Esophagus muscularis mucosa (tissue), 4 donors: Measurements from ENCODE around the gene SLC29A1. TPM values are rescaled to one million over a fixed set of nuclear protein-coding genes. Genes with fewer than 3 reads are reported as not detected.

Experiments
- DNase-seq: peaks from one replicate; pipeline ENCODE4 v3.0.0-alpha.2; 2017; ENCODE audit errors: extremely low spot score
- H3K27ac ChIP-seq, 4 donors: fragments of 200-600 bp; sonication (generic); replicated peaks in 1 of 4; 1 replicate in 3 of 4; 2 replicates in 1 of 4; pipeline ENCODE4 v1.5.1; 2016 to 2019; ENCODE audit warnings: mild to moderate bottlenecking in 1 of 4
- H3K27me3 ChIP-seq, 4 donors: fragments of 200-600 bp; sonication (generic); one replicate each; pipeline versions ENCODE4 v1.5.1 to v1.6.0; 2016 to 2019
- H3K36me3 ChIP-seq, 4 donors: fragments of 200-600 bp; sonication (generic); one replicate each; pipeline ENCODE4 v1.5.1; 2016 to 2019
- H3K4me1 ChIP-seq, 4 donors: fragments of 200-600 bp; sonication (generic); one replicate each; pipeline ENCODE4 v1.5.1; 2016 to 2019
- H3K4me3 ChIP-seq, 4 donors: fragments of 200-600 bp; sonication (generic); 1 replicate in 2 of 4; 2 replicates in 2 of 4; pipeline ENCODE4 v1.5.1; 2016 to 2019; ENCODE audit warnings: mild to moderate bottlenecking in 4 of 4, moderate library complexity in 1 of 4
- H3K9me3 ChIP-seq, 4 donors: fragments of 200-600 bp; sonication (generic); 1 replicate in 3 of 4; 2 replicates in 1 of 4; pipeline ENCODE4 v1.5.1; 2016 to 2019
- CTCF ChIP-seq, 3 experiments: fragments of 200-600 bp in 2 of 3; fragments of 450-650 bp in 1 of 3; sonication (generic) in 2 of 3; IDR thresholded peaks; one replicate each; pipeline ENCODE4 v1.5.1; 2017 to 2019; ENCODE audit warnings: antibody characterized with exemption in 3 of 3, mild to moderate bottlenecking in 2 of 3, moderate library complexity in 1 of 3
- EP300 ChIP-seq: sonication (generic); formaldehyde crosslinking; IDR thresholded peaks from one replicate; pipeline ENCODE4 v1.6.1; 2017; ENCODE audit warnings: antibody characterized with exemption
- POLR2A ChIP-seq: fragments of 450-650 bp; IDR thresholded peaks from one replicate; pipeline ENCODE4 v1.6.1; 2017; ENCODE audit warnings: antibody characterized with exemption, moderate library complexity, mild to moderate bottlenecking, low read depth
- POLR2AphosphoS5 ChIP-seq, 2 donors: sonication (generic); formaldehyde crosslinking; IDR thresholded peaks; one replicate each; pipeline ENCODE4 v1.6.1; 2017; ENCODE audit warnings: antibody characterized with exemption in 2 of 2
- WGBS: methylation state at CpG from one replicate; pipeline ENCODE4 v1.1.5; 2018; 5-methylcytosine and 5-hydroxymethylcytosine counted together
- intact Hi-C: fragments of 100-400 bp; cut with DNase I; formaldehyde crosslinking; loops from one replicate; pipeline ENCODE4 v1.15.1; 2023
- total RNA-seq, 4 donors: library from RNA; depleted of rRNA; stranded (reverse); fragments of >200 nt; gene quantifications; one replicate each; pipeline versions ENCODE4 v1.1.0 to v1.2.1, GENCODE V29; 2016

The SLC29A1 gene
- total RNA-seq, 4 donors from 2014 or later = 68.9 to 159 (median 138) TPM

GRCh38 chr6:44255105-44255808, 31.9 kb downstream of the SLC29A1 start:
- WGBS = 70% methylated on average over 8 of the region's 16 CpGs

DNA sequence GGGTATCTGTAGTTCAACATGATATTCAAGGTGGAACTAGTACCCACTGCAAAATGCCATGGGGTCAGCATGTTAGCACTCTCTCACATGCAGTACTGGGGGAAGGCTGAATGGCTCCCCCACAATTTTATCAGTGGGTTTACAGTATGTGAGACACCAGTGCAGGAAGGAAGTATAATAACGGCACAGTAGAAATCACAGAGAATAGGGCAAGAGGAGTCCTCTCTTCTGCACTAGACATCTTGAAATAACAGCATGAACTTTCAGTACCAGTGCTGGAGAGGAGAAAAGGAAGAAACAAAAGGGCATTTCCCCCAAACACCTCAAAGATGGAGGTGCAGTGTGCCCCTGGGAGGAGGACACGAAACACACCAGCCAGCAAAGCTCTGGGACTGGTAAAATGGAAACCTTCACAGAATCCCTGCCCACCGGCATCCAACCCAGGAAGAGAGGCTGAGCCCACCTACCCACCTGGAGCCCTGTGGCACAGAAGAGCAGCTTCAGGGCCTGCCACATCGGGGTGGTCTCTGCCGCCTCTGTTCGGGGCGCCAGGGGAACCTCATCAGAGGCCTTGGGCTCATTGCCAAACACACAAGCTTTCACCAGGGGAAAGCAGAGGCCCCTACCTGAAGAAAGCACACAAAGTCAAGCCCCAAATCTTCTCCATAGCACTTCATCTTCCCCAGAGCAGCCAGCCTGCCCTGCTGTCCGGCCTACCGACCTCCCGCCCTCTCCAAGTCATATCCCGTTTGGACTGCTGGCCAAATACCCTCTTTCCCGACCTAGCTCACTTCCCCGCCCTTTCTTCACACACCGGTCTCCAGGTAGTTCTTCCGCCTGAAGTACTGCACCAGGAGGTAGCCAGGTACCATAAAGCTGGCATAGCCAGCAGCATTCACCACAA, 32.7 kb downstream of the SLC29A1 start:
- Histone ChIP-seq H3K4me3 (peak overlapping the region; percentile 95 to 99 (median 98)), H3K27me3 (no peaks in the 10 kb centered on the region), H3K27ac (peak overlapping the region; percentile 92 to 97 (median 94)), H3K9me3 (no peaks in the 10 kb centered on the region), H3K36me3 (peaks cover 39 to 70% (median 60%) of the 10 kb centered on the region in 4 donors), H3K4me1 (peaks cover 21 to 57% (median 50%) of the 10 kb centered on the region in 4 donors)
- WGBS = 14% methylated on average over 11 of the region's 15 CpGs
- no peak for DNase-seq
- intact Hi-C loops = loop anchor here (2.0 kb wide), 1 partner anchor 83 kb away; no protein-coding TSS in a partner anchor
- TF ChIP-seq POLR2AphosphoS5 (IDR thresholded peaks at IDR 0.05) (no peak), POLR2A (no peak), EP300 (no peak), CTCF (IDR thresholded peaks at IDR 0.05) (no peak)

More at GRCh38 chr6:44255105-44255808, 31.9 kb downstream of the SLC29A1 start:
- Histone ChIP-seq H3K9me3 (no peaks in the 10 kb centered on the region), H3K36me3 (peaks cover 48 to 77% (median 68%) of the 10 kb centered on the region in 4 donors), H3K4me3 (no peak overlapping the region), H3K27me3 (no peaks in the 10 kb centered on the region), H3K4me1 (peaks cover 26 to 61% (median 58%) of the 10 kb centered on the region in 4 donors), H3K27ac (peak overlapping the region in 2 of 4 donors; percentile 33 to 97)
- intact Hi-C loops = no loop called here
- TF ChIP-seq POLR2AphosphoS5 (IDR thresholded peaks at IDR 0.05) = no peak
- TF ChIP-seq EP300 = no peak
- no peak for TF ChIP-seq POLR2A
- TF ChIP-seq CTCF (IDR thresholded peaks at IDR 0.05) = no peak
- no peak for DNase-seq

DNA sequence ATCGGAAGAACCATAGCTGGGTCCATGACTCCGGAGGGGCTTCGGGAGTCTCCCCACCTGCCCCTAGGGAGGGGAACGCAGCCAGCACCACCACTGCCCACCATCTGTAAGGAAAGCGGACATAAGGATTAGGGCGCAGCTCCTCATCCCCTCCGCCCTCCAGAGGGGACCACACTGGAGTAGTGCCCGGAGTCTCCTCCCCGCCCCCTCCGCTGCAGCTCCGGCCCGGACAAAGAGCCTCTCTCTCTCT, 33.3 kb downstream of the SLC29A1 start:
- 0% methylated on average over 6 of the region's 12 CpGs for WGBS
- no peak for DNase-seq
- peak overlapping the region; percentile 92 to 97 (median 94) for H3K27ac ChIP-seq
- peaks cover 34 to 69% (median 54%) of the 10 kb centered on the region in 4 donors for H3K36me3 ChIP-seq
- no peaks in the 10 kb centered on the region for H3K27me3 ChIP-seq
- H3K9me3 ChIP-seq = no peaks in the 10 kb centered on the region
- intact Hi-C loops = loop anchor here (2.0 kb wide), 1 partner anchor 84 kb away; no protein-coding TSS in a partner anchor
- peak overlapping the region; percentile 95 to 99 (median 98) for H3K4me3 ChIP-seq
- TF ChIP-seq POLR2A (no peak), CTCF (IDR thresholded peaks at IDR 0.05) (no peak), POLR2AphosphoS5 (IDR thresholded peaks at IDR 0.05) (no peak), EP300 (no peak)
- peaks cover 19 to 59% (median 46%) of the 10 kb centered on the region in 4 donors for H3K4me1 ChIP-seq

DNA sequence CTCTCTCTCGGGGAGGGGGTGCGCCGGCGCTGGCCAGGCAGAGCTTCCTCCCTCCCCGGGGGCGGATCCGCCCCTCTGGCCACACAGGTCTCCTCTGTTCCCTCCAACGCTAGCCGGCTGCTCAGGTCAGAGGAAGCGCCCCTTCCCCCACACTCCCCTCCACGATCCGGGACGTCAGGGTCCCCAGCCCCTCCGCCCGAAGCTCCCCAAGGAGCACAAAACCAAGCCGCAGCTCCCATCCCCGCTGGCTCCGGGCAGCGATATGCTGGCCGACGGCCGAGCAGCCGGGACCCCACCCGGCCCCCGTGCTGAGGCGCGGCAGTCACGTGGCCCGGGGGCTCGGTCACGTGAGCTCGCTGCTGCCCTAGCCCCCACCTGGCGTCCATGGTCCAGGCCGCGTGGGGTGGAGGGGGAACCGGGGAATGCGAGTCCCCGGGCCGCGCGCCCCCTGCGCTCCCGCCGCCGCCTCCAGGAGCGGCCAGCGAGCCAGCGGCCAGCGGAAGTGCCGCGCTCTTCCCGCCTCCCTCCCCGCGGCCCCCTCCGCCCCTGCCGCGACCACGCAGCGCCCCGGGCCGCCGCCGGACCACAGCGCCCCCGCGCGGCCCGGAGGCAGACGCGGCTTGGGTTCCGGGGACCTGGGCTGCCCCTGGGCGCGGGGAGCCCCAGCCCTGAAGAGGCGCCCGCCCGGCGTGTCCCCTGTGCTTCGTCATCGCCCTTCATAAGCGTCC, 33.8 kb downstream of the SLC29A1 start, which contains the start of gene SLC35B2:
Gene SLC35B2 (minus strand): TSS at position 504 of the 728 bp plus-strand sequence. CDS start 118 bp downstream, at position 386.
- peak within 1 kb of the TSS; percentile 95 to 99 (median 98) for H3K4me3 ChIP-seq
- peaks cover 29 to 65% (median 49%) of the 10 kb centered on the region in 4 donors for H3K36me3 ChIP-seq
- intact Hi-C loops = loop anchor here (2.0 kb wide), 1 partner anchor 84 kb away; no protein-coding TSS in a partner anchor
- H3K4me1 ChIP-seq = peaks cover 19 to 59% (median 44%) of the 10 kb centered on the region in 4 donors
- WGBS = under 1% methylated on average over 23 of the region's 80 CpGs
- TF ChIP-seq EP300 (no peak), POLR2AphosphoS5 (IDR thresholded peaks at IDR 0.05) (peak; percentile 44 to 83), POLR2A (peak; percentile 66), CTCF (IDR thresholded peaks at IDR 0.05) (peak; percentile 85 to 91 (median 88))
- H3K9me3 ChIP-seq = no peaks in the 10 kb centered on the region
- DNase-seq = no peak
- H3K27ac ChIP-seq = peak within 1 kb of the TSS; percentile 92 to 97 (median 94)
- no peaks in the 10 kb centered on the region for H3K27me3 ChIP-seq
